Prostate gland (tissue), 2 donors: ENCODE data around the gene PCDHGC3.

Source experiments
- CTCF ChIP-seq, 4 experiments: fragments of 200-600 bp in 2 of 4; fragments of 450-650 bp in 2 of 4; sonication (generic) in 2 of 4; IDR thresholded peaks; 1 replicate in 3 of 4; 2 replicates in 1 of 4; pipeline ENCODE4 v1.5.1; 2016 to 2019; ENCODE audit warnings: antibody characterized with exemption in 4 of 4, mild to moderate bottlenecking in 2 of 4, moderate library complexity in 2 of 4
- POLR2A ChIP-seq: fragments of 450-650 bp; IDR thresholded peaks from one replicate; pipeline ENCODE4 v1.6.1; 2016; ENCODE audit warnings: antibody characterized with exemption, mild to moderate bottlenecking
- POLR2AphosphoS5 ChIP-seq: sonication (generic); formaldehyde crosslinking; IDR thresholded peaks from one replicate; pipeline ENCODE4 v1.6.1; 2017; ENCODE audit warnings: antibody characterized with exemption

GRCh38 chr5:141495453-141495811, 19.7 kb downstream of the PCDHGC3 start:
- no peak for TF ChIP-seq CTCF (IDR thresholded peaks at IDR 0.05)
- no peak for TF ChIP-seq POLR2A
- TF ChIP-seq POLR2AphosphoS5 = no peak
